Type B pancreatic cell (in vitro differentiated cells): Measurements from ENCODE around the gene C1orf87. TPM values are rescaled to one million over a fixed set of nuclear protein-coding genes. Genes with fewer than 3 reads are reported as not detected.

Experiments
- DNase-seq: peaks from one replicate; pipeline ENCODE4 v3.0.0; 2021; ENCODE audit warnings: mixed read lengths; ENCODE audit not compliant: unreplicated experiment; ENCODE audit errors: extremely low spot score
- H3K27ac Mint-ChIP-seq: 2 replicates; pipeline ENCODE4 v1.8.0; 2021; ENCODE audit warnings: mild to moderate bottlenecking, mixed read lengths
- H3K27me3 Mint-ChIP-seq: 2 replicates; pipeline ENCODE4 v1.8.0; 2021; ENCODE audit warnings: mixed read lengths
- H3K36me3 Mint-ChIP-seq: 2 replicates; pipeline ENCODE4 v1.8.0; 2021; ENCODE audit warnings: mixed read lengths
- H3K4me1 Mint-ChIP-seq: one replicate; pipeline ENCODE4 v1.8.0; 2021; ENCODE audit warnings: mixed read lengths; ENCODE audit not compliant: unreplicated experiment
- H3K4me3 Mint-ChIP-seq: 2 replicates; pipeline ENCODE4 v1.8.0; 2021; ENCODE audit warnings: mild to moderate bottlenecking, mixed read lengths
- H3K9me3 Mint-ChIP-seq: 2 replicates; pipeline ENCODE4 v1.8.0; 2021; ENCODE audit warnings: mixed read lengths
- CTCF ChIP-seq: fragments of 200-600 bp; sonication (generic); conservative IDR thresholded peaks from 2 replicates; pipeline ENCODE4 v1.5.0; 2021; ENCODE audit warnings: antibody characterized with exemption, mild to moderate bottlenecking
- total RNA-seq: library from RNA; stranded (reverse); gene quantifications from 2 replicates; pipeline ENCODE4 v1.2.1, GENCODE V29; 2021; ENCODE audit warnings: low replicate concordance

Gene C1orf87
- total RNA-seq, 1 donor from 2014 or later = not detected

GRCh38 chr1:59967780-59968179 is 105.8 kb downstream of the C1orf87 start:
- no peaks in the 10 kb centered on the region for H3K36me3 Mint-ChIP-seq
- no peak overlapping the region for H3K4me3 Mint-ChIP-seq
- DNase-seq = no peak
- H3K9me3 Mint-ChIP-seq = no peaks in the 10 kb centered on the region
- peaks cover 4% of the 10 kb centered on the region for H3K27me3 Mint-ChIP-seq
- peaks cover 15% of the 10 kb centered on the region for H3K4me1 Mint-ChIP-seq
- no peak for TF ChIP-seq CTCF
- no peak overlapping the region for H3K27ac Mint-ChIP-seq

GRCh38 chr1:59967141-59967697 is 106.4 kb downstream of the C1orf87 start:
- H3K4me1 Mint-ChIP-seq = peaks cover 10% of the 10 kb centered on the region
- no peaks in the 10 kb centered on the region for H3K36me3 Mint-ChIP-seq
- DNase-seq = no peak
- no peaks in the 10 kb centered on the region for H3K9me3 Mint-ChIP-seq
- no peak for TF ChIP-seq CTCF
- no peak overlapping the region for H3K27ac Mint-ChIP-seq
- H3K4me3 Mint-ChIP-seq = no peak overlapping the region
- peaks cover 4% of the 10 kb centered on the region for H3K27me3 Mint-ChIP-seq

DNA sequence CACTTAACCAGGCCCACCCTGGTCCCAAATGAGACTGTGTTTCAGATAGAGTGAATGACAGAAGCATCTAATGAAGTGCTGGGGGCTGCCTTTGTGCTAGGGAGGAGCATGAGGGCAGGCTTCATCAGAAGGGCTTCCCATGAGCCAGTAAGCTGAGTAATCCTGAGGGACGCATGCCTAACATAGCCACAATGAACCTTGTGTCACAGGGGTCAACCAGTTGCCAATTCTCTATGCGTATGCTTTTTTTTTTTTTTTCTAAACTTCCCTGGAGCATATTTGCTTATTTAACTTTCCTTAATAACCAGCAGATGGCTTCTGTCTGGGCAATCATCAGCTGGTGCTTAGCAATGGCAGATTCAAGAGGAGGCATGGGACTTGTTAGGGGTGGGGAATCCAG is 121.5 kb downstream of the C1orf87 start:
- Mint-ChIP-seq H3K4me1 (no peaks in the 10 kb centered on the region), H3K27ac (no peak overlapping the region), H3K27me3 (peaks cover 2% of the 10 kb centered on the region), H3K4me3 (no peak overlapping the region), H3K9me3 (no peaks in the 10 kb centered on the region), H3K36me3 (no peaks in the 10 kb centered on the region)
- DNase-seq = no peak
- TF ChIP-seq CTCF = no peak

DNA sequence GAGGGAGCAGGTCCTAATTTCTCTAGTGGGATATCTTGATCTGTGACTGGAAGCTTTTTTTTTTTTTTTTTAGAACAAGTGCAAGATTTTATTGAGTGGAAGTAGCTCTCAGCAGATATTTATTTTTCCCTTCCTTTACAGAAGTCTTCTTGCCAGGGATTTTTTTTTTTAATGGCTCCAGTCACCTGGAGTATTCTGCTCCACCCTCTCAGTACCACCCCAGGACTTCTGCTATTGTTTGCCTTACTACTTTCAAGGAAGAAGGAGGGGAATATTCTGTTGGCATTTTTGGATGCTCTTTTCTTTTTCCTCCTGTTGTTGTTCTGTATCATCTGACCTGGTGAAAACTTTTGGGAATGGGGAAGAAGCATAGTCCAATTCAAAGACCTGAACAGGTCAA is 123.9 kb downstream of the C1orf87 start:
- H3K27me3 Mint-ChIP-seq = peaks cover 2% of the 10 kb centered on the region
- H3K4me1 Mint-ChIP-seq = no peaks in the 10 kb centered on the region
- no peak overlapping the region for H3K27ac Mint-ChIP-seq
- no peaks in the 10 kb centered on the region for H3K36me3 Mint-ChIP-seq
- no peak overlapping the region for H3K4me3 Mint-ChIP-seq
- H3K9me3 Mint-ChIP-seq = no peaks in the 10 kb centered on the region
- DNase-seq = no peak
- TF ChIP-seq CTCF = no peak

DNA sequence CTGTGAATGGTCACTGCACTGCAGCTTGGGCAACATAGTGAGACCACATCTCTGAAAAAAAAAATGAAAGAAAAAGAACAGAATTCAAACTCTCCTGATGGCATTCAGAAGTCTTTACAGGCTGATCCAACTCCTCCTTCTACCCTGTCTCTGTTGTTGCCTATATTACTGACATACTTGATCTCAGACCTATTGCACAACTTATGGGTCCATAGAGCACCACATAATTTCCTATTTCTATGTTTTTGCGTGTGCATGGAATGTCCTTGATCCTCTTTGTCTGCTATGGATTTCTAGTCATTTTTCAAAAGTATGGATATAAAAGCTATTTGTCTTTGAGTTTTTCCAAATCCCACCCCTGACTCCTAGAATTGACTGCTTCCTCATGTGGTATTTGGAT is 124.6 kb downstream of the C1orf87 start:
- Mint-ChIP-seq H3K4me1 (no peaks in the 10 kb centered on the region), H3K4me3 (no peak overlapping the region), H3K27ac (no peak overlapping the region), H3K27me3 (peaks cover 2% of the 10 kb centered on the region), H3K36me3 (no peaks in the 10 kb centered on the region), H3K9me3 (no peaks in the 10 kb centered on the region)
- no peak for TF ChIP-seq CTCF
- no peak for DNase-seq
